AG04450 (cell line): ENCODE data around the gene TSPYL4. TPM values are rescaled to one million over a fixed set of nuclear protein-coding genes. Genes with fewer than 3 reads are reported as not detected.
A peak's percentile ranks its signal among the peaks of the same experiment; 100 is the strongest.

ENCODE experiments used
- CTCF ChIA-PET: fragments of 300-600, 350-600 bp; formaldehyde crosslinking; extraction: SDS; loops from one replicate; lab custom pipeline; 2022; ENCODE audit warnings: antibody characterized with exemption, inconsistent platforms; lab: Charles Lee
- POLR2A ChIA-PET: fragments of 350-600 bp; formaldehyde crosslinking; extraction: SDS; loops from one replicate; lab custom pipeline; 2021; ENCODE audit warnings: antibody characterized with exemption, inconsistent platforms; lab: Yijun Ruan, JAX
- DNase-seq: peaks from one replicate; pipeline ENCODE4 v3.0.0-alpha.2; 2011; ENCODE audit warnings: low read depth, low spot score
- H3K27ac ChIP-seq: one replicate; pipeline ENCODE4 v1.5.1; 2012; ENCODE audit warnings: low read depth, low read length, control low read depth
- H3K27me3 ChIP-seq: one replicate; pipeline ENCODE4 v1.6.0; 2012; ENCODE audit warnings: low read length; ENCODE audit not compliant: control insufficient read depth, insufficient read depth
- H3K4me3 ChIP-seq: 2 replicates; pipeline ENCODE4 v1.5.1; 2011; ENCODE audit warnings: mild to moderate bottlenecking, low read depth, low read length, control low read depth
- H3K9me3 ChIP-seq: 2 replicates; pipeline ENCODE4 v1.5.1; 2012; ENCODE audit warnings: low read length; ENCODE audit not compliant: control insufficient read depth, insufficient read depth
- polyA plus RNA-seq: library from polyadenylated mRNA; depleted of rRNA; stranded (reverse); fragments of >200 nt; gene quantifications from 2 replicates; pipeline ENCODE4 v1.2.3, GENCODE V29; 2011
- TF ChIP-seq, protein P1 (sequence below): IDR thresholded peaks from 2 replicates; pipeline ENCODE4 v1.5.1; 2011; ENCODE audit warnings: low read depth, low read length, control low read depth, inconsistent platforms

The TSPYL4 gene
- polyA plus RNA-seq, 1 experiment: 25.1 TPM

DNA sequence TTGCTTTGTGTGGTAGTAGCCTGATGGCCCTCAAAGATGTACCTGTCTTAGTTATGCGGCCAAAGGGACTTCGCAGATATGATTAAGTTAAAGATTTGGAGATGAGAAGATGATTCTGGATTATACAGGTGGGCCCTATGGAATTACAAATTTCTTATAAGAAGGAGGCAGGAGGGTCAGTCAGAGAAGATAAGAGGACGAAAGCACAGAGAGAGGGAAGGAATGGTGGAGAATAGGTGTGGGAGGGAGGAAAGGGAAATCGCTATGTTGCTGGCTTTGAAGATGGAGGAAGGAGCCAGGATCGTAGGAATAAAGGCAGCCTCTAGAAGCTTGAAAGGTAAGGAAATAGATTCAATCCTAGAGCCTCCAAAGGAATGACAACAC is 27.1 kb upstream of the TSPYL4 start:
- no peak for DNase-seq
- ChIA-PET CTCF (interaction anchor here (0.6 to 5.4 kb wide), 7 partner anchors 12 to 279 kb away, joined by 3 to 66 read pairs (median 6); no protein-coding TSS in a partner anchor), POLR2A (interaction anchor here (0.8 to 1.6 kb wide), 2 partner anchors 72 to 284 kb away, joined by 3 to 4 read pairs; no protein-coding TSS in a partner anchor)
- H3K27ac ChIP-seq: no peak overlapping the region
- no peaks in the 10 kb centered on the region; the same call in 1 of the 2 replicates for H3K9me3 ChIP-seq
- TF ChIP-seq, protein P1, sequence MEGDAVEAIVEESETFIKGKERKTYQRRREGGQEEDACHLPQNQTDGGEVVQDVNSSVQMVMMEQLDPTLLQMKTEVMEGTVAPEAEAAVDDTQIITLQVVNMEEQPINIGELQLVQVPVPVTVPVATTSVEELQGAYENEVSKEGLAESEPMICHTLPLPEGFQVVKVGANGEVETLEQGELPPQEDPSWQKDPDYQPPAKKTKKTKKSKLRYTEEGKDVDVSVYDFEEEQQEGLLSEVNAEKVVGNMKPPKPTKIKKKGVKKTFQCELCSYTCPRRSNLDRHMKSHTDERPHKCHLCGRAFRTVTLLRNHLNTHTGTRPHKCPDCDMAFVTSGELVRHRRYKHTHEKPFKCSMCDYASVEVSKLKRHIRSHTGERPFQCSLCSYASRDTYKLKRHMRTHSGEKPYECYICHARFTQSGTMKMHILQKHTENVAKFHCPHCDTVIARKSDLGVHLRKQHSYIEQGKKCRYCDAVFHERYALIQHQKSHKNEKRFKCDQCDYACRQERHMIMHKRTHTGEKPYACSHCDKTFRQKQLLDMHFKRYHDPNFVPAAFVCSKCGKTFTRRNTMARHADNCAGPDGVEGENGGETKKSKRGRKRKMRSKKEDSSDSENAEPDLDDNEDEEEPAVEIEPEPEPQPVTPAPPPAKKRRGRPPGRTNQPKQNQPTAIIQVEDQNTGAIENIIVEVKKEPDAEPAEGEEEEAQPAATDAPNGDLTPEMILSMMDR: no peak
- H3K27me3 ChIP-seq: no peaks in the 10 kb centered on the region
- H3K4me3 ChIP-seq: peak overlapping the region; percentile 64

DNA sequence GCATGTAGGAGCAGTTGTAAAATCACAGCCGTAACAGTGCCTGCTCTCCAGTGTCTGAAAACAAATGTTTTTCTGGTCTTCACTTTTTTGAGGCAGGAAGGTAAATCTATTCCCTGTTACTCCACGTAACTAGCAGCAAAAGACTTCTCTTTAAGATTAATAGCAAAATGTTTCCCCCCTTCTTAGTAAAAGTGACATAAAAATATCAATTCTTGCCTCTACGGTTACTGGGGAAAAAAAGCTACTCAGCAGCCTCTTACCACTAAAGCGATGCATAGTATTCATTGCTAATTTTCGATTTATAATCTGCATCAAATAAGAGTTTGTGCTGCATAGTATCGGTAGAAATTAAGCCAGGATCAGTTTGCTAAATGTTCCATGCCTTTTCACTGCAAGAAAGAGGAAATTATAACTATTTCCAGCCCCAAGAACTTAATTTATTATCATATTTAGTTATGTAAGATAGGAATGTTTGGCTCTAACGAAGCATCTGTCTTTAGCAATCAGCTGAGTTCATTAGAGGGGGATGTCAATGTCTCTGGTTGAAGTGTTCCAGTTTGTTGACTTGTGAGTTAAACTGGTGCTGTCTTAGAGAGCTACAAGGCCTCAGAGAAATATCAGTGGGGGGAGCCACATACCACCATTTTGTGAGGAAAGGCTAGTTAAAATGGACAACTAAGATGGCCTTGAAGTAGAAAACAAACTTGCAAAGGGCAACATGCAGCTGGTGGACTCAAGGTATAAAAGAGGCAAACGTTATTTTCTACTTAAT is 26.5 kb upstream of the TSPYL4 start:
- no peak for DNase-seq
- TF ChIP-seq, protein P1: no peak
- Histone ChIP-seq H3K27me3 (no peaks in the 10 kb centered on the region), H3K9me3 (no peaks in the 10 kb centered on the region; the same call in 1 of the 2 replicates), H3K4me3 (peak overlapping the region; percentile 64), H3K27ac (peak overlapping the region; percentile 82)
- POLR2A ChIA-PET: interaction anchor here (0.6 to 2.5 kb wide), 9 partner anchors 10 to 284 kb away, joined by 3 to 15 read pairs (median 4); partner anchors contain the start of genes DSE and TSPYL4
- CTCF ChIA-PET: interaction anchor here (0.6 to 5.4 kb wide), 9 partner anchors 12 to 280 kb away, joined by 3 to 66 read pairs (median 4); no protein-coding TSS in a partner anchor

DNA sequence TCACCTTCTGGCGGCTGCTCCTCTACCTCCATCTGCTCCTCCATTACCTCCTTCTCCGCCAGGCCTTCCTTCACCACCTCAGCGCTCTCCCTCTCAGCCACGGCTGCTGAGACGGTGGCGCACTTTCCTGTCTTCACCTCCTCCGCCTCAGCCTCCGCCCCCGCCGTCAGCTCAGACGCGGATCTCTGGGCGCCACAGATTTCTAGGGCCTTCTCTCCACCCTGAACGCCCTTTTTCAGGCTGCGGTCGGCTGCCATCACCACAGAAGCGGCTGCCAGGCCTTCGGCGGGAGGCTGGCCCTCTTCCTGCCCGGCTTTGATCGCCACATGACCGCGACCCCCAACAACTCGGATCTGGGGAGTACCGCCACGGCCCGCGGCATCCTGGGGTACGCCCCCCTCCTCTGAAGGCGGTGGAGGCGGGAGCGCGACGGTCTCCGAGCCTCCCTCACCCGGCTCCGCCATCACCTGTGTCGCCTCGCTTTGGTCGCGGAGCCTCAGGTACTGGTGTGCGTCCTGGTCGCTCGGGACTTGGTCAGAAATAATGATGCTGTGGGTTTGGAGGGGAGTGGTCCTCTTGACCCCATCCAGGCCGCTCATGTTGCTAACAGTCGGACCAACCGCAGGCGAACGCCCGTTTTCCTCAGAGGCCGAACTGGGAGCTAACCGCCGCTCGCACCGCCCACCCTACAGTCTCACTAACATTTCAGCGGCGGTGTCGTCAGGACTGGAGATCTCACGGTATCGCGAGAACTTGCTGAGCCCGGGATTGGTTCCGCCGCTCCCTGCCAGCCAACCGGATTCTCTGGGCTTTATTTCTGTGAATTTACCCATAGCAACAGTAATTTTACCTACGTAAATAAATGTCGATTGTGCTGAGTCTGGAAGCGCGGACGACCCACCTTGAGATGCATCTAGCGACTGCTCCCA is 25.6 kb upstream of the TSPYL4 start, which contains the start of gene TSPYL1:
Gene TSPYL1 (minus strand): TSS at position 699 of the 929 bp plus-strand sequence. CDS start 100 bp downstream, at position 599.
- CTCF ChIA-PET: interaction anchor here (0.9 to 5.4 kb wide), 7 partner anchors 8 to 281 kb away, joined by 3 to 66 read pairs (median 15); no protein-coding TSS in a partner anchor
- no peaks in the 10 kb centered on the region; the same call in 1 of the 2 replicates for H3K9me3 ChIP-seq
- peak within 1 kb of the TSS; percentile 97 for H3K27ac ChIP-seq
- peak within 1 kb of the TSS; percentile 88 for H3K4me3 ChIP-seq
- DNase-seq: peak; percentile 92
- TF ChIP-seq, protein P1: 0 out of 2 replicates have a peak, but pooled peaks have one; percentile 6
- H3K27me3 ChIP-seq: no peaks in the 10 kb centered on the region
- POLR2A ChIA-PET: interaction anchor here (0.6 to 2.5 kb wide), 9 partner anchors 10 to 285 kb away, joined by 3 to 15 read pairs (median 4); partner anchors contain the start of genes DSE and TSPYL4

DNA sequence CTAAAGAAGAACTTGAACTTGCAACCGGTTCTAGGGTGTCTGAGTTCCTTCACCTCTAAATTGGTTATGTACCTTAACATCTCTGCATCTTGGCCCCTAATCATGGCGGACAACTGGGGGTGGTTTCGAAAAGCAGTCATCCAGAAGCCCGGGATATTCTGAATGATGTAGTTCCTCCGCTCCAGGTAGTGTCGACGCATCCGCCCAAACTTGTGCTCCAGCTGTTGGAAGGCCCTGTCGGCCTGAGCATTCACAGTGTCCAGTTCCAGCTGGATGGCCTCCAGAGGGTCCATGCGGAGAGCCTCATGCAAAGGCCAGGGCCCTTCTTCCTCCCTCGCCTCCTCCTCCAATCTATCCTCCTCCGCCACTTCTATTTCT is 25.0 kb upstream of the TSPYL4 start:
- POLR2A ChIA-PET: interaction anchor here (1.4 to 2.5 kb wide), 2 partner anchors 10 to 92 kb away, joined by 3 to 15 read pairs; partner anchors contain the start of gene DSE
- TF ChIP-seq, protein P1: no peak
- CTCF ChIA-PET: interaction anchor here (3.0 to 5.4 kb wide), 4 partner anchors 9 to 281 kb away, joined by 15 to 66 read pairs (median 19); no protein-coding TSS in a partner anchor
- no peak for DNase-seq
- Histone ChIP-seq H3K27ac (peak overlapping the region; percentile 97), H3K27me3 (no peaks in the 10 kb centered on the region), H3K9me3 (no peaks in the 10 kb centered on the region; the same call in 1 of the 2 replicates), H3K4me3 (peak overlapping the region; percentile 88)
